HEK293 (cell line): Measurements from ENCODE around the gene MLXIPL.
A peak's percentile ranks its signal among the peaks of the same experiment; 100 is the strongest.
"Not testable (repeated sequence)": the region's sequence is repeated elsewhere in the genome, so short reads cannot be mapped to it uniquely, and the experiment has no call there.

Source experiments
- CTCF ChIA-PET: fragments of 350-600 bp; formaldehyde crosslinking; extraction: SDS; loops from one replicate; lab custom pipeline; 2021; ENCODE audit warnings: antibody characterized with exemption; lab: Yijun Ruan, JAX
- POLR2A ChIA-PET: fragments of 300-600 bp; formaldehyde crosslinking; extraction: SDS; loops from one replicate; lab custom pipeline; 2020; ENCODE audit warnings: antibody characterized with exemption, inconsistent platforms; lab: Yijun Ruan, JAX
- H3K27ac ChIP-seq: fragments of 200-500 bp; sonication (Bioruptor generic); 2 replicates; pipeline ENCODE4 v1.5.1; 2014; ENCODE audit warnings: low read depth, low read length, control low read depth, inconsistent platforms; ENCODE audit errors: extremely low read depth
- H3K36me3 ChIP-seq, 2 experiments: fragments of 200-500 bp in 1 of 2; sonication (Bioruptor generic) in 1 of 2; 1 replicate in 1 of 2; 2 replicates in 1 of 2; pipeline ENCODE4 v1.5.1; 2014 to 2017; ENCODE audit warnings: inconsistent platforms in 2 of 2, low read length in 2 of 2; ENCODE audit not compliant: control insufficient read depth in 2 of 2, insufficient read depth in 1 of 2
- H3K4me1 ChIP-seq: fragments of 200-500 bp; sonication (Bioruptor generic); 2 replicates; pipeline ENCODE4 v1.5.1; 2014; ENCODE audit warnings: mild to moderate bottlenecking, low read length, inconsistent platforms; ENCODE audit not compliant: control insufficient read depth, insufficient read depth
- H3K4me3 ChIP-seq: 2 replicates; pipeline ENCODE4 v1.5.1; 2011; ENCODE audit warnings: low read depth, mild to moderate bottlenecking, control low read depth, low read length, moderate library complexity
- H3K9me3 ChIP-seq: fragments of 200-500 bp; sonication (Bioruptor generic); 2 replicates; pipeline ENCODE4 v1.5.1; 2014; ENCODE audit warnings: low read depth, low read length, inconsistent platforms; ENCODE audit not compliant: control insufficient read depth, insufficient read depth
- KLF1 ChIP-seq: fragments of 450-650 bp; formaldehyde crosslinking; IDR thresholded peaks from 2 replicates; pipeline ENCODE4 v1.5.1; 2016; ENCODE audit warnings: missing biosample characterization, missing genetic modification characterization
- KLF7 ChIP-seq: fragments of 450-650 bp; formaldehyde crosslinking; IDR thresholded peaks from 2 replicates; pipeline ENCODE4 v1.5.1; 2016; ENCODE audit warnings: missing biosample characterization, missing genetic modification characterization, borderline replicate concordance
- MYNN ChIP-seq: fragments of 450-650 bp; formaldehyde crosslinking; IDR thresholded peaks from 2 replicates; pipeline ENCODE4 v1.5.1; 2016; ENCODE audit warnings: missing biosample characterization, missing genetic modification characterization, borderline replicate concordance
- PATZ1 ChIP-seq: fragments of 450-650 bp; formaldehyde crosslinking; IDR thresholded peaks from 2 replicates; pipeline ENCODE4 v1.5.1; 2016; ENCODE audit warnings: missing biosample characterization, missing genetic modification characterization
- PRDM10 ChIP-seq: fragments of 450-650 bp; formaldehyde crosslinking; IDR thresholded peaks from 2 replicates; pipeline ENCODE4 v1.5.1; 2016; ENCODE audit warnings: missing biosample characterization, missing genetic modification characterization
- SP2 ChIP-seq: fragments of 450-650 bp; formaldehyde crosslinking; IDR thresholded peaks from 2 replicates; pipeline ENCODE4 v1.5.1; 2016; ENCODE audit warnings: missing biosample characterization, missing genetic modification characterization
- SP3 ChIP-seq: fragments of 450-650 bp; formaldehyde crosslinking; IDR thresholded peaks from 2 replicates; pipeline ENCODE4 v1.5.1; 2016; ENCODE audit warnings: missing biosample characterization, missing genetic modification characterization
- ZBTB17 ChIP-seq: fragments of 450-650 bp; formaldehyde crosslinking; IDR thresholded peaks from 2 replicates; pipeline ENCODE4 v1.5.1; 2016; ENCODE audit warnings: missing biosample characterization, missing genetic modification characterization
- ZBTB8A ChIP-seq: fragments of 450-650 bp; formaldehyde crosslinking; IDR thresholded peaks from 2 replicates; pipeline ENCODE4 v1.5.1; 2016; ENCODE audit warnings: missing biosample characterization, missing genetic modification characterization
- ZFP69B ChIP-seq: fragments of 450-650 bp; formaldehyde crosslinking; IDR thresholded peaks from 2 replicates; pipeline ENCODE4 v1.5.1; 2016; ENCODE audit warnings: missing biosample characterization, missing genetic modification characterization
- ZNF114 ChIP-seq: fragments of 450-650 bp; formaldehyde crosslinking; IDR thresholded peaks from 2 replicates; pipeline ENCODE4 v1.5.0; 2017; ENCODE audit warnings: missing biosample characterization, missing genetic modification characterization
- ZNF121 ChIP-seq: fragments of 450-650 bp; formaldehyde crosslinking; IDR thresholded peaks from 2 replicates; pipeline ENCODE4 v1.5.1; 2016; ENCODE audit warnings: missing biosample characterization, missing genetic modification characterization
- ZNF146 ChIP-seq: fragments of 450-650 bp; formaldehyde crosslinking; IDR thresholded peaks from 2 replicates; pipeline ENCODE4 v1.5.1; 2016; ENCODE audit warnings: missing biosample characterization, missing genetic modification characterization
- ZNF16 ChIP-seq: fragments of 450-650 bp; formaldehyde crosslinking; IDR thresholded peaks from 2 replicates; pipeline ENCODE4 v1.5.1; 2016; ENCODE audit warnings: low read depth, missing biosample characterization, missing genetic modification characterization
- ZNF184 ChIP-seq: fragments of 450-650 bp; IDR thresholded peaks from 2 replicates; pipeline ENCODE4 v1.5.1; 2018; ENCODE audit warnings: missing biosample characterization, mild to moderate bottlenecking, missing genetic modification characterization
- ZNF292 ChIP-seq: fragments of 450-650 bp; formaldehyde crosslinking; IDR thresholded peaks from 2 replicates; pipeline ENCODE4 v1.5.1; 2016; ENCODE audit warnings: low read depth, missing biosample characterization, missing genetic modification characterization, borderline replicate concordance
- ZNF335 ChIP-seq: fragments of 450-650 bp; formaldehyde crosslinking; conservative IDR thresholded peaks from 2 replicates; pipeline ENCODE4 v1.5.1; 2016; ENCODE audit warnings: missing biosample characterization, missing genetic modification characterization
- ZNF529 ChIP-seq: fragments of 450-650 bp; formaldehyde crosslinking; IDR thresholded peaks from 2 replicates; pipeline ENCODE4 v1.5.1; 2017; ENCODE audit warnings: missing genetic modification characterization, missing biosample characterization; ENCODE audit not compliant: insufficient replicate concordance
- ZNF549 ChIP-seq: fragments of 450-650 bp; IDR thresholded peaks from 2 replicates; pipeline ENCODE4 v1.5.1; 2018; ENCODE audit warnings: missing biosample characterization, missing genetic modification characterization, mild to moderate bottlenecking, inconsistent platforms, moderate library complexity
- ZNF791 ChIP-seq: fragments of 450-650 bp; formaldehyde crosslinking; IDR thresholded peaks from 2 replicates; pipeline ENCODE4 v1.5.1; 2016; ENCODE audit warnings: missing biosample characterization, missing genetic modification characterization
- ZNF830 ChIP-seq: fragments of 450-650 bp; IDR thresholded peaks from 2 replicates; pipeline ENCODE4 v1.5.0; 2018; ENCODE audit warnings: missing biosample characterization, missing genetic modification characterization, low read depth, mild to moderate bottlenecking, moderate library complexity
- TF ChIP-seq, protein P1 (sequence below): fragments of 450-650 bp; formaldehyde crosslinking; IDR thresholded peaks from 2 replicates; pipeline ENCODE4 v1.5.1; 2016; ENCODE audit warnings: missing biosample characterization, missing genetic modification characterization

Gene MLXIPL

GRCh38 chr7:73610105-73610504, 14.2 kb downstream of the MLXIPL start:
- ChIA-PET POLR2A (interaction anchor here (0.6 kb wide), 1 partner anchor 105 kb away, joined by 3 read pairs; no protein-coding TSS in a partner anchor), CTCF (interaction anchor here (0.6 to 4.8 kb wide), 8 partner anchors 18 to 232 kb away, joined by 3 to 59 read pairs (median 4); partner anchors contain the start of gene METTL27)
- TF ChIP-seq ZNF16 (tag by site-specific recombination) (peak; percentile 87), ZBTB8A (tag by site-specific recombination) (no peak), ZNF184 (no peak)
- Histone ChIP-seq H3K4me3 (no peak overlapping the region), H3K36me3 (peaks cover 0 to 8% of the 10 kb centered on the region in 2 experiments; a peak in 1 of 3 replicates), H3K27ac (no peak overlapping the region), H3K4me1 (peaks cover 7% of the 10 kb centered on the region), H3K9me3 (no peaks in the 10 kb centered on the region)

- H3K4me1 ChIP-seq, H3K4me3 ChIP-seq, H3K27ac ChIP-seq, H3K9me3 ChIP-seq, H3K36me3 ChIP-seq: not testable (repeated sequence)
- ChIA-PET POLR2A (interaction anchor here (1.3 to 1.7 kb wide), 3 partner anchors 85 to 127 kb away, joined by 4 to 8 read pairs (median 7); partner anchors contain the start of gene BAZ1B), CTCF (interaction anchor here (0.6 to 6.5 kb wide), 37 partner anchors 9 to 419 kb away, joined by 3 to 82 read pairs (median 5); partner anchors contain the start of genes METTL27, MLXIPL and VPS37D)
Observed at GRCh38 chr7:73607692-73607983, 16.7 kb downstream of the MLXIPL start.

DNA sequence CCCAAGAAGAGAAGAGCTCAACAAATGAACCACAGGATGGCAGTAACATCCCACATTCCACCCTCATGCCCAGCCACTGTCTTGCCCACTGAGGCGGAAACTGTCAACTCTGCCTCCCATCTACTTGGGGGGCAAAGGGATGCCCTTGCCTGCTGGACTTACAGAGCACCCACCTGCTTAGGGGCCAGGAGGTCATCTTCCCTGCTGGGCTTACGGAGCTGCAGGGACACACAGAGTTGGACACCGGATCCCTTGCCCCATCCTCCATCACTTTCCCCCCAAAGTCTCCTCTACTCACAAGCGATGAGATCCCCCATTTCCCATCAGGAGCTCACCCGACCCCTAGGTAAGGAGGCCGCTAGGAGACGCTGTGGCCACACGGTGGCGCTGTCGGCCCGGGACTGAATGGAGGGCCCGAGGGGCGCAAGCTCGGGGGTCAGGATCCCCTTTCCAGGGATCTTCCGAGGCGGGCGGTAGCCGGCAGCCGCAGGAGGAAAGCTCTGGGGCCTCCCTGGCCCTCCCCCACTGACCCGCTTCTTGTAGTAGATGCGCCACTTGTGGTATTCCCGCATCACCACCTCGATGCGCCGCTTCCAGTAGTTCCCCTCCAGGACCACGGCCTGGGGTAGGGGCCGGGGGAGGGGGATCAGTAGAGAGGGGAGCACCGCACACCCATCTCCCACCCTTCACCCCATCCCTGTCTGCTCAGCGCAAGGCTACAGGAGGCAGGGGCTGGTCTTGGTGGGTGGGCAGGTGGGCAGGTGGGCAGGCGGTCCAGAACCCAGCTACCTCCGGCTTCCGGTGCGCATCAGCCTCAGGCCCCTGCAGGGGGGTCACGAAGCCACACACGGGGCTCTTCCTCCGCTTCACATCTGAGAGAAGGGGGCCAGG, 17.3 kb downstream of the MLXIPL start:
- ChIA-PET CTCF (interaction anchor here (0.6 to 6.5 kb wide), 52 partner anchors 8 to 855 kb away, joined by 3 to 82 read pairs (median 4); partner anchors contain the start of genes ABHD11, METTL27, MLXIPL and VPS37D), POLR2A (interaction anchor here (0.6 to 1.7 kb wide), 9 partner anchors 39 to 328 kb away, joined by 3 to 8 read pairs (median 4); partner anchors contain the start of gene BAZ1B)
- H3K4me3 ChIP-seq = no peak overlapping the region
- H3K36me3 ChIP-seq = no peaks in the 10 kb centered on the region
- H3K27ac ChIP-seq = no peak overlapping the region
- H3K4me1 ChIP-seq = no peaks in the 10 kb centered on the region
- no peaks in the 10 kb centered on the region for H3K9me3 ChIP-seq
- TF ChIP-seq ZNF529 (tag by site-specific recombination) = no peak
- no peak for TF ChIP-seq ZNF114 (tag by site-specific recombination)
- no peak for TF ChIP-seq KLF7 (tag by site-specific recombination)
- TF ChIP-seq PRDM10 (tag by site-specific recombination) = no peak
- TF ChIP-seq, protein P1, sequence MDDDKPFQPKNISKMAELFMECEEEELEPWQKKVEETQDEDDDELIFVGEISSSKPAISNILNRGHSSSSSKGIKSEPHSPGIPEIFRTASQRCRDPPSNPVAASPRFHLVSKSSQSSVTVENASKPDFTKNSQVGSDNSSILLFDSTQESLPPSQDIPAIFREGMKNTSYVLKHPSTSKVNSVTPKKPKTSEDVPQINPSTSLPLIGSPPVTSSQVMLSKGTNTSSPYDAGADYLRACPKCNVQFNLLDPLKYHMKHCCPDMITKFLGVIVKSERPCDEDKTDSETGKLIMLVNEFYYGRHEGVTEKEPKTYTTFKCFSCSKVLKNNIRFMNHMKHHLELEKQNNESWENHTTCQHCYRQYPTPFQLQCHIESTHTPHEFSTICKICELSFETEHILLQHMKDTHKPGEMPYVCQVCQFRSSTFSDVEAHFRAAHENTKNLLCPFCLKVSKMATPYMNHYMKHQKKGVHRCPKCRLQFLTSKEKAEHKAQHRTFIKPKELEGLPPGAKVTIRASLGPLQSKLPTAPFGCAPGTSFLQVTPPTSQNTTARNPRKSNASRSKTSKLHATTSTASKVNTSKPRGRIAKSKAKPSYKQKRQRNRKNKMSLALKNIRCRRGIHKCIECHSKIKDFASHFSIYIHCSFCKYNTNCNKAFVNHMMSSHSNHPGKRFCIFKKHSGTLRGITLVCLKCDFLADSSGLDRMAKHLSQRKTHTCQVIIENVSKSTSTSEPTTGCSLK = no peak
- no peak for TF ChIP-seq ZNF830 (tag by site-specific recombination)
- no peak for TF ChIP-seq ZBTB17 (tag by site-specific recombination)
- TF ChIP-seq SP3 (tag by site-specific recombination) = no peak
- TF ChIP-seq PATZ1 (tag by site-specific recombination) = peak; percentile 33; the same call in 1 of the 2 replicates
- no peak for TF ChIP-seq KLF1 (tag by site-specific recombination)
- no peak for TF ChIP-seq SP2 (tag by site-specific recombination)
- TF ChIP-seq ZNF292 = no peak
- TF ChIP-seq MYNN (tag by site-specific recombination) = no peak
- TF ChIP-seq ZFP69B (tag by site-specific recombination) = no peak
- TF ChIP-seq ZNF146 (tag by site-specific recombination) = no peak
- no peak for TF ChIP-seq ZNF549 (tag by site-specific recombination)
- TF ChIP-seq ZNF791 = no peak
- TF ChIP-seq ZNF121 (tag by site-specific recombination) = no peak
- no peak for TF ChIP-seq ZNF335
